A549 (cell line): Measurements from ENCODE around the gene IQGAP2. TPM values are rescaled to one million over a fixed set of nuclear protein-coding genes. Genes with fewer than 3 reads are reported as not detected.

Source experiments
- ATAC-seq, 2 experiments: fragments of 200-7000 bp in 1 of 2; fragments of >200 bp in 1 of 2; cut with Nextera tagmentation in 1 of 2; cut with Tn5 transposase in 1 of 2; 3 replicates each; pipeline versions ENCODE4 v1.8.0 to v1.9.1; 2018 to 2020; ENCODE audit warnings: mild to moderate bottlenecking in 1 of 2, moderate library complexity in 1 of 2
- CTCF ChIA-PET: fragments of 300-600 bp; sonication (Branson Sonifier 250); formaldehyde crosslinking; extraction: SDS; loops from one replicate; lab custom pipeline; 2021; ENCODE audit warnings: antibody characterized with exemption, inconsistent platforms; lab: Yijun Ruan, JAX
- POLR2A ChIA-PET: fragments of 350-600 bp; formaldehyde crosslinking; extraction: SDS; loops from one replicate; lab custom pipeline; 2021; ENCODE audit warnings: antibody characterized with exemption, inconsistent platforms; lab: Yijun Ruan, JAX
- DNase-seq, 2 experiments: peaks; one replicate each; pipeline versions ENCODE4 v3.0.0 to v3.0.0-alpha.2; 2011 to 2016; ENCODE audit warnings: low read depth in 1 of 2, low spot score in 1 of 2
- FAIRE-seq: peaks from 2 replicates; lab custom pipeline; 2011; peaks lifted over from hg19 to GRCh38; lab: Jason Lieb, UNC
- H3K27ac ChIP-seq, 2 experiments: fragments of >200 bp; sonication (Bioruptor Twin); formaldehyde crosslinking; 3 replicates each; pipeline ENCODE4 v1.5.1; 2016 to 2017
- H3K4me1 ChIP-seq: fragments of >200 bp; sonication (Bioruptor Twin); formaldehyde crosslinking; 3 replicates; pipeline ENCODE4 v1.6.1; 2016
- H3K4me2 ChIP-seq: fragments of >200 bp; sonication (Bioruptor Twin); formaldehyde crosslinking; 3 replicates; pipeline ENCODE4 v1.6.1; 2016
- H3K4me3 ChIP-seq: fragments of >200 bp; sonication (Bioruptor Twin); formaldehyde crosslinking; 3 replicates; pipeline ENCODE4 v1.5.1; 2016
- H3K9me3 ChIP-seq: fragments of >200 bp; sonication (Bioruptor Twin); formaldehyde crosslinking; 3 replicates; pipeline ENCODE4 v1.6.1; 2016
- CEBPB ChIP-seq, 2 experiments: fragments of >200 bp in 1 of 2; sonication (Bioruptor Twin) in 1 of 2; formaldehyde crosslinking in 1 of 2; IDR thresholded peaks; 2 replicates each; pipeline ENCODE4 v1.6.1; 2012 to 2016
- CHD2 ChIP-seq: fragments of 150-350 bp; IDR thresholded peaks from 2 replicates; pipeline ENCODE4 v1.6.1; 2014; ENCODE audit warnings: low read length; ENCODE audit not compliant: partially characterized antibody
- CHD4 ChIP-seq: fragments of 200-600 bp; sonication (generic); IDR thresholded peaks from 2 replicates; pipeline ENCODE4 v1.6.1; 2016; ENCODE audit warnings: antibody characterized with exemption, mild to moderate bottlenecking, borderline replicate concordance
- ESRRA ChIP-seq: fragments of 150-350 bp; IDR thresholded peaks from 2 replicates; pipeline ENCODE4 v1.6.1; 2014; ENCODE audit warnings: mild to moderate bottlenecking, low read length, borderline replicate concordance
- FOSB ChIP-seq: fragments of 250-450 bp; sonication (Bioruptor Pico); IDR thresholded peaks from 2 replicates; pipeline ENCODE4 v1.5.0; 2020; ENCODE audit warnings: mild to moderate bottlenecking, moderate library complexity
- HDAC2 ChIP-seq: fragments of 200-600 bp; sonication (generic); IDR thresholded peaks from 2 replicates; pipeline ENCODE4 v1.6.1; 2016
- HOXA7 ChIP-seq: fragments of 250-450 bp; sonication (Bioruptor Pico); IDR thresholded peaks from 2 replicates; pipeline ENCODE4 v1.5.0; 2020; ENCODE audit warnings: mild to moderate bottlenecking, moderate library complexity
- HOXB5 ChIP-seq: fragments of 250-450 bp; sonication (Bioruptor Pico); IDR thresholded peaks from 2 replicates; pipeline ENCODE4 v1.5.0; 2020; ENCODE audit warnings: mild to moderate bottlenecking, moderate library complexity
- MAFK ChIP-seq: fragments of 450-650 bp; IDR thresholded peaks from 2 replicates; pipeline ENCODE4 v1.6.1; 2014; ENCODE audit not compliant: partially characterized antibody
- MAZ ChIP-seq: fragments of 150-350 bp; IDR thresholded peaks from 2 replicates; pipeline ENCODE4 v1.6.1; 2014; ENCODE audit warnings: antibody characterized with exemption, low read depth, low read length, borderline replicate concordance
- NPAS2 ChIP-seq: fragments of 250-450 bp; sonication (Bioruptor Pico); IDR thresholded peaks from 2 replicates; pipeline ENCODE4 v1.8.0; 2022; ENCODE audit warnings: mild to moderate bottlenecking, moderate library complexity, borderline replicate concordance
- POLR2AphosphoS2 ChIP-seq: conservative IDR thresholded peaks from 2 replicates; pipeline ENCODE4 v1.6.1; 2012; ENCODE audit warnings: low read length, improper control_type of control experiment, inconsistent platforms
- RAD21 ChIP-seq, 2 experiments: fragments of >200 bp in 1 of 2; sonication (Bioruptor Twin) in 1 of 2; formaldehyde crosslinking in 1 of 2; IDR thresholded peaks in 1 of 2; conservative IDR thresholded peaks in 1 of 2; 2 replicates in 1 of 2; 3 replicates in 1 of 2; pipeline ENCODE4 v1.6.1; 2012 to 2018; ENCODE audit warnings: inconsistent platforms in 1 of 2
- RFX5 ChIP-seq: fragments of 450-650 bp; IDR thresholded peaks from 2 replicates; pipeline ENCODE4 v1.7.1; 2014; ENCODE audit warnings: antibody characterized with exemption, mild to moderate bottlenecking, moderate library complexity
- SREBF2 ChIP-seq: fragments of 450-650 bp; IDR thresholded peaks from 2 replicates; pipeline ENCODE4 v1.6.1; 2014; ENCODE audit warnings: mild to moderate bottlenecking, moderate library complexity
- TFCP2L1 ChIP-seq: fragments of 250-450 bp; sonication (Bioruptor Pico); IDR thresholded peaks from 2 replicates; pipeline ENCODE4 v1.5.0; 2021; ENCODE audit warnings: mild to moderate bottlenecking
- TP53 ChIP-seq: fragments of 250-450 bp; sonication (Bioruptor Pico); IDR thresholded peaks from 2 replicates; pipeline ENCODE4 v1.5.0; 2021; ENCODE audit warnings: mild to moderate bottlenecking, moderate library complexity
- ZFP36 ChIP-seq: fragments of 450-650 bp; IDR thresholded peaks from 2 replicates; pipeline ENCODE4 v1.6.1; 2014; ENCODE audit warnings: borderline replicate concordance; ENCODE audit not compliant: partially characterized antibody
- WGBS: methylation state at CpG from one replicate; pipeline ENCODE4 v1.1.6; 2017; ENCODE audit errors: missing lambda C conversion rate; 5-methylcytosine and 5-hydroxymethylcytosine counted together
- polyA plus RNA-seq, 4 experiments: library from polyadenylated mRNA; depleted of rRNA in 3 of 4; stranded (reverse); fragments of >200 nt; fragmentation: RNase III in 1 of 4; extraction: RNeasy Plus Mini Kit Qiagen cat#74134 plus additional on column Dnase treatment in 1 of 4; gene quantifications; 2 replicates in 3 of 4; 3 replicates in 1 of 4; pipeline ENCODE4 v1.2.3, GENCODE V29; 2011 to 2017
- TF ChIP-seq, protein P1 (sequence below): fragments of 250-450 bp; sonication (Bioruptor Pico); IDR thresholded peaks from 2 replicates; pipeline ENCODE4 v1.5.0; 2021; ENCODE audit warnings: mild to moderate bottlenecking, moderate library complexity, borderline replicate concordance
- TF ChIP-seq, protein P2 (sequence below): fragments of 200-600 bp; sonication (generic); IDR thresholded peaks from 2 replicates; pipeline ENCODE4 v1.6.1; 2016; ENCODE audit warnings: antibody characterized with exemption, mild to moderate bottlenecking, moderate library complexity
- TF ChIP-seq, protein P3 (sequence below): fragments of >200 bp; sonication (Bioruptor Twin); formaldehyde crosslinking; IDR thresholded peaks from 3 replicates; pipeline ENCODE4 v1.5.1; 2016
- TF ChIP-seq, protein P4 (sequence below): IDR thresholded peaks from 2 replicates; pipeline ENCODE4 v1.6.1; 2012; ENCODE audit warnings: low read depth, borderline replicate concordance
- TF ChIP-seq, protein P5 (sequence below): fragments of 450-650 bp; IDR thresholded peaks from 2 replicates; pipeline ENCODE4 v1.6.1; 2014; ENCODE audit warnings: antibody characterized with exemption

The IQGAP2 gene
- polyA plus RNA-seq, 2 of the 4 experiments (the other 2 are of a cell fraction): 5.3 to 10.1 TPM

DNA sequence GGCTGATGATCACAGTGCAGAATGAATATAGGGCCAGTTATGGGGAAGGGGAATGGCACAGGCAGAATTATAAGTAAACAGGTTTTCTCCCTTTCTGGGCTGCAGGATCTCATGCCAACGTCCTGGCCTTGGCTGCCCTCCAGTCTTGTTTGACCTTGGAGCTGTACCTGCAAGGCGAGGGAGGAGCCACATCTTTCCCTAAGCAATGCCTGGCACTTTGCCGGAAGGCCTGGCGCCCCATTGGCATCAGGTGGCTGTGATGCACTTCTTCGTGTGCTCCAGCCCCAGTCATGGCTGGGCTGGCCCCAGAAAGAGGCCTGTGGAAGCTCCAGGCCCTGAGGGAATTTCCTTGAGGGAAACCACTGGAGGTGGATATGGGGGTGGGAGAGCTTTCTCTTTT, 16.7 kb upstream of the IQGAP2 start:
- no peak for DNase-seq
- peak in 1 of 2 experiments; percentile 19; a peak in 1 of 6 replicates for ATAC-seq
- H3K4me1 ChIP-seq: no peaks in the 10 kb centered on the region
- no peak for FAIRE-seq
- WGBS: 60% methylated on average over 5 of the region's 5 CpGs
- CTCF ChIA-PET: interaction anchor here (0.6 to 1.8 kb wide), 2 partner anchors 17 to 44 kb away, joined by 3 to 5 read pairs; partner anchors contain the start of gene IQGAP2
- H3K27ac ChIP-seq: no peak overlapping the region; a peak in 1 of 6 replicates
- H3K4me2 ChIP-seq: no peak overlapping the region
- no peaks in the 10 kb centered on the region for H3K9me3 ChIP-seq
- POLR2A ChIA-PET: no interaction called here
- H3K4me3 ChIP-seq: no peak overlapping the region
- TF ChIP-seq, protein P1, sequence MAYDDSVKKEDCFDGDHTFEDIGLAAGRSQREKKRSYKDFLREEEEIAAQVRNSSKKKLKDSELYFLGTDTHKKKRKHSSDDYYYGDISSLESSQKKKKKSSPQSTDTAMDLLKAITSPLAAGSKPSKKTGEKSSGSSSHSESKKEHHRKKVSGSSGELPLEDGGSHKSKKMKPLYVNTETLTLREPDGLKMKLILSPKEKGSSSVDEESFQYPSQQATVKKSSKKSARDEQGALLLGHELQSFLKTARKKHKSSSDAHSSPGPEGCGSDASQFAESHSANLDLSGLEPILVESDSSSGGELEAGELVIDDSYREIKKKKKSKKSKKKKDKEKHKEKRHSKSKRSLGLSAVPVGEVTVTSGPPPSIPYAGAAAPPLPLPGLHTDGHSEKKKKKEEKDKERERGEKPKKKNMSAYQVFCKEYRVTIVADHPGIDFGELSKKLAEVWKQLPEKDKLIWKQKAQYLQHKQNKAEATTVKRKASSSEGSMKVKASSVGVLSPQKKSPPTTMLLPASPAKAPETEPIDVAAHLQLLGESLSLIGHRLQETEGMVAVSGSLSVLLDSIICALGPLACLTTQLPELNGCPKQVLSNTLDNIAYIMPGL: no peak
- TF ChIP-seq SREBF2 (no peak), RFX5 (no peak), NPAS2 (no peak), ESRRA (no peak), POLR2AphosphoS2 (no peak), CEBPB (IDR thresholded peaks at IDR 0.05) (no peak)

DNA sequence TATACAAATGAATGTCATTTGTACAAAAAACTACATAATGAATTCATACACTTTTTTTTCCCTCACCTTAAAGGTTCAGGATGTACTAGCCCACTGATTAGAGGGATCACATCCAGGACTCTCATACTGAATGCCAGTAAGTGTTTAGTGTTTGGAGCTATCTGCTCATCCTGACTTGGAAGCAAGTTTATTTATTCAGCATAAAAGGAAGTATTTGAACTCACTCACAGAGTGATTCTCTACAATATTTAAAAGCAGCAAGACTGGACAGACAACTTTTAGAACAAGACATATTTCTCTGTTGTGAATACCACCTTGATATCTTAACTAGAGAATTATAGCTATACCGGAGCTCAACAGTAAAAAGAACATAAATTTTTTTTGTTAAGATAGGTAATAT, 14.8 kb upstream of the IQGAP2 start:
- CTCF ChIA-PET: interaction anchor here (0.6 to 2.7 kb wide), 3 partner anchors 9 to 195 kb away, joined by 3 to 17 read pairs (median 3); partner anchors contain the start of gene IQGAP2
- POLR2A ChIA-PET: no interaction called here
- DNase-seq (no peak), ATAC-seq (no peak), FAIRE-seq (no peak)
- H3K27ac ChIP-seq: no peak overlapping the region
- no peaks in the 10 kb centered on the region for H3K9me3 ChIP-seq
- TF ChIP-seq, protein P2, sequence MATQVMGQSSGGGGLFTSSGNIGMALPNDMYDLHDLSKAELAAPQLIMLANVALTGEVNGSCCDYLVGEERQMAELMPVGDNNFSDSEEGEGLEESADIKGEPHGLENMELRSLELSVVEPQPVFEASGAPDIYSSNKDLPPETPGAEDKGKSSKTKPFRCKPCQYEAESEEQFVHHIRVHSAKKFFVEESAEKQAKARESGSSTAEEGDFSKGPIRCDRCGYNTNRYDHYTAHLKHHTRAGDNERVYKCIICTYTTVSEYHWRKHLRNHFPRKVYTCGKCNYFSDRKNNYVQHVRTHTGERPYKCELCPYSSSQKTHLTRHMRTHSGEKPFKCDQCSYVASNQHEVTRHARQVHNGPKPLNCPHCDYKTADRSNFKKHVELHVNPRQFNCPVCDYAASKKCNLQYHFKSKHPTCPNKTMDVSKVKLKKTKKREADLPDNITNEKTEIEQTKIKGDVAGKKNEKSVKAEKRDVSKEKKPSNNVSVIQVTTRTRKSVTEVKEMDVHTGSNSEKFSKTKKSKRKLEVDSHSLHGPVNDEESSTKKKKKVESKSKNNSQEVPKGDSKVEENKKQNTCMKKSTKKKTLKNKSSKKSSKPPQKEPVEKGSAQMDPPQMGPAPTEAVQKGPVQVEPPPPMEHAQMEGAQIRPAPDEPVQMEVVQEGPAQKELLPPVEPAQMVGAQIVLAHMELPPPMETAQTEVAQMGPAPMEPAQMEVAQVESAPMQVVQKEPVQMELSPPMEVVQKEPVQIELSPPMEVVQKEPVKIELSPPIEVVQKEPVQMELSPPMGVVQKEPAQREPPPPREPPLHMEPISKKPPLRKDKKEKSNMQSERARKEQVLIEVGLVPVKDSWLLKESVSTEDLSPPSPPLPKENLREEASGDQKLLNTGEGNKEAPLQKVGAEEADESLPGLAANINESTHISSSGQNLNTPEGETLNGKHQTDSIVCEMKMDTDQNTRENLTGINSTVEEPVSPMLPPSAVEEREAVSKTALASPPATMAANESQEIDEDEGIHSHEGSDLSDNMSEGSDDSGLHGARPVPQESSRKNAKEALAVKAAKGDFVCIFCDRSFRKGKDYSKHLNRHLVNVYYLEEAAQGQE: no peak
- TF ChIP-seq MAFK (no peak), MAZ (no peak), CHD4 (no peak), HOXA7 (CRISPR knock-in tag) (no peak), RAD21 (conservative IDR thresholded peaks at IDR 0.05 in 1 of 2, IDR thresholded peaks at IDR 0.05 in 1 of 2) (no peak), ESRRA (no peak), CEBPB (IDR thresholded peaks at IDR 0.05) (no peak), TFCP2L1 (CRISPR knock-in tag) (no peak)
- no peak overlapping the region for H3K4me2 ChIP-seq
- WGBS: 84% methylated on average over 1 of the region's 1 CpG
- H3K4me1 ChIP-seq: no peaks in the 10 kb centered on the region
- H3K4me3 ChIP-seq: no peak overlapping the region

DNA sequence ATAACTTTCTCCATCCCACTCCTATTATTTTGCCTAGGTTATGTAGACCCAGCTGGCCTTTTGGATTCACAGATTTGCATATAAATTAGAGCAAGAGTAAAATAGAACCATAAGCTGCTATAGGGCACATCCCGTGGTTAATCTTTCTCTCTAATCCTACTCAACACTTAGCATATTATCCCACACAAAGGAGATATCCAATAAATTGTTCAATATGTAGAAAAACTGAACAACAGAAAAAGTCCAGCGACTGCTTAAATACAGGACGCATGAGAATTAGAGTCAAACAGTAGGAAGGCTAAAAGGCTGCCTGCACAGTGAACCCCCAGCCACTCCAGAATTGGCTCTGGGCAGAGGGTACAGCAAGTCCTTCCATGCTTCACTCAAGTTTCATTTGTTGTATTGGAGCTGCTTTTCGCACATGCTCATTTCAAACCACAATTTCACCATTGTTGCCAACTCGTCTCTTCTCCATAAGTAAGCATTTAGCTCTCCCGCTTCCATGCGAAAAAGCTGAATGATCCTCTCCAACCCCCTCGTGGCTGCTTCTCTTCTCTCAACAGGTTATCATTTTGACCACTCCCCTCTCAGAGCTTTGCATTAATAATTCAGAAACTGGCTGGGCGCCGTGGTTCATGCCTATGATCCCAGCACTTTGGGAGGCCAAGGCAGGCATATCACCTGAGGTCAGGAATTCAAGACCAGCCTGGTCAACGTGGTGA, 14.1 kb upstream of the IQGAP2 start:
- Histone ChIP-seq H3K27ac (no peak overlapping the region), H3K4me2 (no peak overlapping the region), H3K4me3 (no peak overlapping the region), H3K9me3 (no peaks in the 10 kb centered on the region), H3K4me1 (no peaks in the 10 kb centered on the region)
- POLR2A ChIA-PET: no interaction called here
- 74% methylated on average over 11 of the region's 11 CpGs for WGBS
- TF ChIP-seq ZFP36 (no peak), NPAS2 (no peak), FOSB (CRISPR knock-in tag) (no peak), TP53 (CRISPR knock-in tag) (no peak), HDAC2 (no peak), HOXB5 (no peak), CHD2 (no peak), MAZ (no peak)
- TF ChIP-seq, protein P3, sequence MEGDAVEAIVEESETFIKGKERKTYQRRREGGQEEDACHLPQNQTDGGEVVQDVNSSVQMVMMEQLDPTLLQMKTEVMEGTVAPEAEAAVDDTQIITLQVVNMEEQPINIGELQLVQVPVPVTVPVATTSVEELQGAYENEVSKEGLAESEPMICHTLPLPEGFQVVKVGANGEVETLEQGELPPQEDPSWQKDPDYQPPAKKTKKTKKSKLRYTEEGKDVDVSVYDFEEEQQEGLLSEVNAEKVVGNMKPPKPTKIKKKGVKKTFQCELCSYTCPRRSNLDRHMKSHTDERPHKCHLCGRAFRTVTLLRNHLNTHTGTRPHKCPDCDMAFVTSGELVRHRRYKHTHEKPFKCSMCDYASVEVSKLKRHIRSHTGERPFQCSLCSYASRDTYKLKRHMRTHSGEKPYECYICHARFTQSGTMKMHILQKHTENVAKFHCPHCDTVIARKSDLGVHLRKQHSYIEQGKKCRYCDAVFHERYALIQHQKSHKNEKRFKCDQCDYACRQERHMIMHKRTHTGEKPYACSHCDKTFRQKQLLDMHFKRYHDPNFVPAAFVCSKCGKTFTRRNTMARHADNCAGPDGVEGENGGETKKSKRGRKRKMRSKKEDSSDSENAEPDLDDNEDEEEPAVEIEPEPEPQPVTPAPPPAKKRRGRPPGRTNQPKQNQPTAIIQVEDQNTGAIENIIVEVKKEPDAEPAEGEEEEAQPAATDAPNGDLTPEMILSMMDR: no peak
- TF ChIP-seq, protein P4, sequence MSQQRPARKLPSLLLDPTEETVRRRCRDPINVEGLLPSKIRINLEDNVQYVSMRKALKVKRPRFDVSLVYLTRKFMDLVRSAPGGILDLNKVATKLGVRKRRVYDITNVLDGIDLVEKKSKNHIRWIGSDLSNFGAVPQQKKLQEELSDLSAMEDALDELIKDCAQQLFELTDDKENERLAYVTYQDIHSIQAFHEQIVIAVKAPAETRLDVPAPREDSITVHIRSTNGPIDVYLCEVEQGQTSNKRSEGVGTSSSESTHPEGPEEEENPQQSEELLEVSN: no peak
- TF ChIP-seq, protein P5, sequence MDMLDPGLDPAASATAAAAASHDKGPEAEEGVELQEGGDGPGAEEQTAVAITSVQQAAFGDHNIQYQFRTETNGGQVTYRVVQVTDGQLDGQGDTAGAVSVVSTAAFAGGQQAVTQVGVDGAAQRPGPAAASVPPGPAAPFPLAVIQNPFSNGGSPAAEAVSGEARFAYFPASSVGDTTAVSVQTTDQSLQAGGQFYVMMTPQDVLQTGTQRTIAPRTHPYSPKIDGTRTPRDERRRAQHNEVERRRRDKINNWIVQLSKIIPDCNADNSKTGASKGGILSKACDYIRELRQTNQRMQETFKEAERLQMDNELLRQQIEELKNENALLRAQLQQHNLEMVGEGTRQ: no peak
- CTCF ChIA-PET: interaction anchor here (0.7 to 2.7 kb wide), 4 partner anchors 14 to 744 kb away, joined by 3 to 17 read pairs (median 3); partner anchors contain the start of gene IQGAP2
- ATAC-seq: no peak
- FAIRE-seq: no peak
- DNase-seq: no peak
